Measurements from ENCODE around the gene NPHP4.

NPHP4 gene

GRCh38 chr1:5873556-5873955 lies 118.7 kb downstream of the NPHP4 start (continued):
- TF ChIP-seq TCF4 (CRISPR knock-in tag; IDR thresholded peaks at IDR 0.05; ENCODE audit: borderline replicate concordance) (no peak), OSR1 (CRISPR knock-in tag; IDR thresholded peaks at IDR 0.05) (no peak), ZNF8 (CRISPR knock-in tag; IDR thresholded peaks at IDR 0.05) (no peak)

GRCh38 chr1:5872886-5873285 lies 119.3 kb downstream of the NPHP4 start:
- no peak for ATAC-seq
- TF ChIP-seq PPARA (CRISPR knock-in tag; IDR thresholded peaks at IDR 0.05; ENCODE audit: borderline replicate concordance) (no peak), ZC3H10 (CRISPR knock-in tag; IDR thresholded peaks at IDR 0.05) (no peak), ESRRG (CRISPR knock-in tag; IDR thresholded peaks at IDR 0.05) (no peak), ARNTL (CRISPR knock-in tag; IDR thresholded peaks at IDR 0.05; ENCODE audit: borderline replicate concordance, low read depth) (no peak), CSRNP3 (CRISPR knock-in tag; IDR thresholded peaks at IDR 0.05) (no peak), TCF4 (CRISPR knock-in tag; IDR thresholded peaks at IDR 0.05; ENCODE audit: borderline replicate concordance) (no peak), SNAI2 (CRISPR knock-in tag; IDR thresholded peaks at IDR 0.05) (no peak), BACH2 (CRISPR knock-in tag; IDR thresholded peaks at IDR 0.05; ENCODE audit: borderline replicate concordance) (no peak), ZNF70 (CRISPR knock-in tag; IDR thresholded peaks at IDR 0.05) (no peak), CREB5 (CRISPR knock-in tag; IDR thresholded peaks at IDR 0.05; ENCODE audit: low read depth) (no peak), ISL1 (CRISPR knock-in tag; IDR thresholded peaks at IDR 0.05) (no peak), TSHZ2 (CRISPR knock-in tag; IDR thresholded peaks at IDR 0.05) (no peak)

GRCh38 chr1:5868931-5869500 lies 123.2 kb downstream of the NPHP4 start:
- no peak for ATAC-seq
- TF ChIP-seq ISL1 (CRISPR knock-in tag; IDR thresholded peaks at IDR 0.05) (no peak), ZC3H10 (CRISPR knock-in tag; IDR thresholded peaks at IDR 0.05) (no peak)

GRCh38 chr1:5865774-5866173 lies 126.5 kb downstream of the NPHP4 start:
- TF ChIP-seq CSDC2 (CRISPR knock-in tag; IDR thresholded peaks at IDR 0.05) (no peak), ZNF565 (CRISPR knock-in tag; conservative IDR thresholded peaks at IDR 0.05; ENCODE audit: low read depth) (no peak), GLIS3 (CRISPR knock-in tag; IDR thresholded peaks at IDR 0.05) (no peak), BACH2 (CRISPR knock-in tag; IDR thresholded peaks at IDR 0.05; ENCODE audit: borderline replicate concordance) (no peak), ESRRG (CRISPR knock-in tag; IDR thresholded peaks at IDR 0.05) (no peak), RARB (CRISPR knock-in tag; IDR thresholded peaks at IDR 0.05) (no peak), TCF4 (CRISPR knock-in tag; IDR thresholded peaks at IDR 0.05; ENCODE audit: borderline replicate concordance) (no peak), ZFP30 (CRISPR knock-in tag; IDR thresholded peaks at IDR 0.05) (no peak), ZNF8 (CRISPR knock-in tag; IDR thresholded peaks at IDR 0.05) (no peak), POU6F1 (CRISPR knock-in tag; IDR thresholded peaks at IDR 0.05; ENCODE audit: borderline replicate concordance, low read depth) (no peak), SNAI2 (CRISPR knock-in tag; IDR thresholded peaks at IDR 0.05) (no peak), CREB5 (CRISPR knock-in tag; IDR thresholded peaks at IDR 0.05; ENCODE audit: low read depth) (no peak), ARNTL (CRISPR knock-in tag; IDR thresholded peaks at IDR 0.05; ENCODE audit: borderline replicate concordance, low read depth) (no peak), TOX (CRISPR knock-in tag; IDR thresholded peaks at IDR 0.05; ENCODE audit: borderline replicate concordance) (no peak), OSR1 (CRISPR knock-in tag; IDR thresholded peaks at IDR 0.05) (no peak), ZC3H10 (CRISPR knock-in tag; IDR thresholded peaks at IDR 0.05) (no peak)
- no peak for ATAC-seq
